Esophagus muscularis mucosa (tissue), 3 donors: ENCODE data around the gene DOCK1.

Experiments
- POLR2AphosphoS5 ChIP-seq, 2 donors: sonication (generic); formaldehyde crosslinking; IDR thresholded peaks; one replicate each; pipeline ENCODE4 v1.6.1; 2017; ENCODE audit warnings: antibody characterized with exemption in 2 of 2
- TF ChIP-seq, protein P1 (sequence below), 3 experiments: fragments of 200-600 bp in 2 of 3; fragments of 450-650 bp in 1 of 3; sonication (generic) in 2 of 3; IDR thresholded peaks; one replicate each; pipeline ENCODE4 v1.5.1; 2017 to 2019; ENCODE audit warnings: antibody characterized with exemption in 3 of 3, mild to moderate bottlenecking in 2 of 3, moderate library complexity in 1 of 3

DNA sequence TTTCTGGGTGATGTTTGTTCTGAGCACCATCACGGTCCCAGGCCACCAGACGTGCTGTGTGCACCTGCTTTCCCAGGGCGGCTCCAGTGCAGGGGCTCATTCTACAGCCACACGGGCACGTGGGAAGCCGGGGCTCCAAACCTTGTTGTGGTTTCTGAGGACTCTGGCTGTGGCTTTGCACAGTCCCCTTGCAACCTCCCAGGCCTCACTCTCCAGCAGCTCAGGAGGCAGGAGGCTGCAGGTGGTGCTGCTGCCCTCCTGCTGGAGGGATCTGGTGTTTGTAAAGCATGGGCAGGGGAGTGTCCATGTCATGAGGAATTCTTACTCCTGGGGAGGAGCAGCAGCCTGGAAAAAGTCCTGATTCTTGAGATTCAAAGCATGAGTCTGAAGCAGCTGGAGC lies 236.9 kb downstream of the DOCK1 start:
- TF ChIP-seq, protein P1, sequence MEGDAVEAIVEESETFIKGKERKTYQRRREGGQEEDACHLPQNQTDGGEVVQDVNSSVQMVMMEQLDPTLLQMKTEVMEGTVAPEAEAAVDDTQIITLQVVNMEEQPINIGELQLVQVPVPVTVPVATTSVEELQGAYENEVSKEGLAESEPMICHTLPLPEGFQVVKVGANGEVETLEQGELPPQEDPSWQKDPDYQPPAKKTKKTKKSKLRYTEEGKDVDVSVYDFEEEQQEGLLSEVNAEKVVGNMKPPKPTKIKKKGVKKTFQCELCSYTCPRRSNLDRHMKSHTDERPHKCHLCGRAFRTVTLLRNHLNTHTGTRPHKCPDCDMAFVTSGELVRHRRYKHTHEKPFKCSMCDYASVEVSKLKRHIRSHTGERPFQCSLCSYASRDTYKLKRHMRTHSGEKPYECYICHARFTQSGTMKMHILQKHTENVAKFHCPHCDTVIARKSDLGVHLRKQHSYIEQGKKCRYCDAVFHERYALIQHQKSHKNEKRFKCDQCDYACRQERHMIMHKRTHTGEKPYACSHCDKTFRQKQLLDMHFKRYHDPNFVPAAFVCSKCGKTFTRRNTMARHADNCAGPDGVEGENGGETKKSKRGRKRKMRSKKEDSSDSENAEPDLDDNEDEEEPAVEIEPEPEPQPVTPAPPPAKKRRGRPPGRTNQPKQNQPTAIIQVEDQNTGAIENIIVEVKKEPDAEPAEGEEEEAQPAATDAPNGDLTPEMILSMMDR (IDR thresholded peaks at IDR 0.05): no peak
- TF ChIP-seq POLR2AphosphoS5 (IDR thresholded peaks at IDR 0.05): no peak
